ENCODE measurements around the gene FBXL13. TPM values are rescaled to one million over a fixed set of nuclear protein-coding genes. Genes with fewer than 3 reads are reported as not detected.
A peak's percentile ranks its signal among the peaks of the same experiment; 100 is the strongest.

FBXL13 gene
- total and polyA plus RNA-seq, 4 donors = 1.00 to 2.6 (median 1.4) TPM; not detected in 1

GRCh38 chr7:102991540-102992214 lies 82.9 kb downstream of the FBXL13 start:
- Histone ChIP-seq H3K9me3 (ENCODE audit: control insufficient read depth, low read length) (no peaks in the 10 kb centered on the region), H3K27ac (ENCODE audit: low read depth in 1 of 2, low read length in 2 of 2) (peak overlapping the region; percentile 79 to 91), H3K36me3 (ENCODE audit: control insufficient read depth in 1 of 2, insufficient read depth in 2 of 2, low read length in 1 of 2) (no peaks in the 10 kb centered on the region), H3K27me3 (ENCODE audit: control insufficient read depth in 1 of 2, insufficient read depth in 2 of 2, low read length in 1 of 2) (no peaks in the 10 kb centered on the region), H3K4me1 (ENCODE audit: control insufficient read depth in 1 of 2, insufficient read depth in 2 of 2, low read length in 2 of 2) (peaks cover 0 to 15% of the 10 kb centered on the region in 2 donors), H3K4me3 (ENCODE audit: low read length in 2 of 2) (no peak overlapping the region)
- DNase-seq (peak in 1 of 2 donors; percentile 73), ATAC-seq (ENCODE audit: low FRiP score) (peak; percentile 80)
- WGBS, 2 donors = 3 to 5% methylated on average over 2 of the region's 2 CpGs
- intact Hi-C loops (cut with DNase I) = loop anchor here (2.0 to 5.0 kb wide), 3 partner anchors 79 to 114 kb away; partner anchors contain the start of gene LRRC17 (in 1 of the 2)

- Histone ChIP-seq H3K27ac (ENCODE audit: low read depth in 1 of 2, low read length in 2 of 2) (peak overlapping the region; percentile 77 to 91), H3K36me3 (ENCODE audit: control insufficient read depth in 1 of 2, insufficient read depth in 2 of 2, low read length in 1 of 2) (no peaks in the 10 kb centered on the region), H3K9me3 (ENCODE audit: control insufficient read depth, low read length) (no peaks in the 10 kb centered on the region), H3K4me1 (ENCODE audit: control insufficient read depth in 1 of 2, insufficient read depth in 2 of 2, low read length in 2 of 2) (peaks cover 0 to 15% of the 10 kb centered on the region in 2 donors), H3K4me3 (ENCODE audit: low read length in 2 of 2) (no peak overlapping the region), H3K27me3 (ENCODE audit: control insufficient read depth in 1 of 2, insufficient read depth in 2 of 2, low read length in 1 of 2) (no peaks in the 10 kb centered on the region)
- intact Hi-C loops (cut with DNase I) = loop anchor here (5.0 kb wide), 2 partner anchors 99 to 114 kb away; no protein-coding TSS in a partner anchor
- DNase-seq = no peak
- no peak for ATAC-seq (ENCODE audit: low FRiP score)
Observed at GRCh38 chr7:102991077-102991539, 83.5 kb downstream of the FBXL13 start.

GRCh38 chr7:102990642-102991041 lies 84.0 kb downstream of the FBXL13 start:
- 87 to 89% methylated on average over 2 of the region's 2 CpGs for WGBS, 2 donors
- Histone ChIP-seq H3K36me3 (ENCODE audit: control insufficient read depth in 1 of 2, insufficient read depth in 2 of 2, low read length in 1 of 2) (no peaks in the 10 kb centered on the region), H3K4me3 (ENCODE audit: low read length in 2 of 2) (no peak overlapping the region), H3K4me1 (ENCODE audit: control insufficient read depth in 1 of 2, insufficient read depth in 2 of 2, low read length in 2 of 2) (peaks cover 0 to 15% of the 10 kb centered on the region in 2 donors), H3K27ac (ENCODE audit: low read depth in 1 of 2, low read length in 2 of 2) (peak overlapping the region; percentile 41 to 91), H3K27me3 (ENCODE audit: control insufficient read depth in 1 of 2, insufficient read depth in 2 of 2, low read length in 1 of 2) (no peaks in the 10 kb centered on the region), H3K9me3 (ENCODE audit: control insufficient read depth, low read length) (no peaks in the 10 kb centered on the region)
- ATAC-seq (ENCODE audit: low FRiP score) (no peak), DNase-seq (no peak)
- intact Hi-C loops (cut with DNase I) = loop anchor here (5.0 kb wide), 2 partner anchors 98 to 113 kb away; no protein-coding TSS in a partner anchor

GRCh38 chr7:102988631-102989560 lies 85.7 kb downstream of the FBXL13 start:
- H3K4me1 ChIP-seq (ENCODE audit: control insufficient read depth in 1 of 2, insufficient read depth in 2 of 2, low read length in 2 of 2) = peaks cover 0 to 21% of the 10 kb centered on the region in 2 donors

GRCh38 chr7:102988088-102988487 lies 86.5 kb downstream of the FBXL13 start:
- no peaks in the 10 kb centered on the region for H3K9me3 ChIP-seq (ENCODE audit: control insufficient read depth, low read length)
- DNase-seq (no peak), ATAC-seq (ENCODE audit: low FRiP score) (no peak)
- H3K4me1 ChIP-seq (ENCODE audit: control insufficient read depth in 1 of 2, insufficient read depth in 2 of 2, low read length in 2 of 2) = peaks cover 0 to 21% of the 10 kb centered on the region in 2 donors
- no peak overlapping the region for H3K4me3 ChIP-seq (ENCODE audit: low read length in 2 of 2)
- no peaks in the 10 kb centered on the region for H3K36me3 ChIP-seq (ENCODE audit: control insufficient read depth in 1 of 2, insufficient read depth in 2 of 2, low read length in 1 of 2)
- intact Hi-C loops (cut with DNase I) = no loop called here
- no peaks in the 10 kb centered on the region for H3K27me3 ChIP-seq (ENCODE audit: control insufficient read depth in 1 of 2, insufficient read depth in 2 of 2, low read length in 1 of 2)
- H3K27ac ChIP-seq (ENCODE audit: low read depth in 1 of 2, low read length in 2 of 2) = no peak overlapping the region
- WGBS, 2 donors = 88 to 95% methylated on average over 2 of the region's 2 CpGs

More at GRCh38 chr7:102988631-102989560, 85.7 kb downstream of the FBXL13 start:
- Histone ChIP-seq H3K4me3 (ENCODE audit: low read length in 2 of 2) (no peak overlapping the region), H3K27me3 (ENCODE audit: control insufficient read depth in 1 of 2, insufficient read depth in 2 of 2, low read length in 1 of 2) (no peaks in the 10 kb centered on the region), H3K36me3 (ENCODE audit: control insufficient read depth in 1 of 2, insufficient read depth in 2 of 2, low read length in 1 of 2) (no peaks in the 10 kb centered on the region), H3K27ac (ENCODE audit: low read depth in 1 of 2, low read length in 2 of 2) (peak overlapping the region in 1 of 2 donors; percentile 76), H3K9me3 (ENCODE audit: control insufficient read depth, low read length) (no peaks in the 10 kb centered on the region)
- WGBS, 2 donors = 50 to 52% methylated on average over 6 of the region's 6 CpGs
- ATAC-seq (ENCODE audit: low FRiP score) = no peak
- intact Hi-C loops (cut with DNase I) = no loop called here
- no peak for DNase-seq

GRCh38 chr7:102985176-102985783 lies 89.3 kb downstream of the FBXL13 start:
- H3K27me3 ChIP-seq (ENCODE audit: control insufficient read depth in 1 of 2, insufficient read depth in 2 of 2, low read length in 1 of 2) = no peaks in the 10 kb centered on the region
- peaks cover 0 to 6% of the 10 kb centered on the region in 2 donors for H3K4me1 ChIP-seq (ENCODE audit: control insufficient read depth in 1 of 2, insufficient read depth in 2 of 2, low read length in 2 of 2)
- intact Hi-C loops (cut with DNase I) = no loop called here
- DNase-seq (no peak), ATAC-seq (ENCODE audit: low FRiP score) (no peak)
- H3K4me3 ChIP-seq (ENCODE audit: low read length in 2 of 2) = no peak overlapping the region
- peak overlapping the region; percentile 5 to 8 for H3K27ac ChIP-seq (ENCODE audit: low read depth in 1 of 2, low read length in 2 of 2)
- H3K9me3 ChIP-seq (ENCODE audit: control insufficient read depth, low read length) = no peaks in the 10 kb centered on the region
- no peaks in the 10 kb centered on the region for H3K36me3 ChIP-seq (ENCODE audit: control insufficient read depth in 1 of 2, insufficient read depth in 2 of 2, low read length in 1 of 2)

GRCh38 chr7:102983602-102984001 lies 91.0 kb downstream of the FBXL13 start:
- intact Hi-C loops (cut with DNase I) = no loop called here
- Histone ChIP-seq H3K27ac (ENCODE audit: low read depth in 1 of 2, low read length in 2 of 2) (peak overlapping the region in 1 of 2 donors; percentile 11), H3K36me3 (ENCODE audit: control insufficient read depth in 1 of 2, insufficient read depth in 2 of 2, low read length in 1 of 2) (no peaks in the 10 kb centered on the region), H3K27me3 (ENCODE audit: control insufficient read depth in 1 of 2, insufficient read depth in 2 of 2, low read length in 1 of 2) (no peaks in the 10 kb centered on the region), H3K4me1 (ENCODE audit: control insufficient read depth in 1 of 2, insufficient read depth in 2 of 2, low read length in 2 of 2) (peaks cover 0 to 6% of the 10 kb centered on the region in 2 donors), H3K9me3 (ENCODE audit: control insufficient read depth, low read length) (no peaks in the 10 kb centered on the region), H3K4me3 (ENCODE audit: low read length in 2 of 2) (no peak overlapping the region)
- ATAC-seq (ENCODE audit: low FRiP score) = no peak
- 56 to 63% methylated on average over 7 of the region's 7 CpGs for WGBS, 2 donors
- no peak for DNase-seq

GRCh38 chr7:102982235-102982634 lies 92.4 kb downstream of the FBXL13 start:
- Histone ChIP-seq H3K27ac (ENCODE audit: low read depth in 1 of 2, low read length in 2 of 2) (no peak overlapping the region), H3K36me3 (ENCODE audit: control insufficient read depth in 1 of 2, insufficient read depth in 2 of 2, low read length in 1 of 2) (no peaks in the 10 kb centered on the region), H3K4me3 (ENCODE audit: low read length in 2 of 2) (no peak overlapping the region), H3K4me1 (ENCODE audit: control insufficient read depth in 1 of 2, insufficient read depth in 2 of 2, low read length in 2 of 2) (peaks cover 0 to 6% of the 10 kb centered on the region in 2 donors), H3K9me3 (ENCODE audit: control insufficient read depth, low read length) (no peaks in the 10 kb centered on the region), H3K27me3 (ENCODE audit: control insufficient read depth in 1 of 2, insufficient read depth in 2 of 2, low read length in 1 of 2) (no peaks in the 10 kb centered on the region)
- whole genome bisulfite sequencing, 2 donors = 85 to 95% methylated on average over 1 of the region's 1 CpG
- ATAC-seq (ENCODE audit: low FRiP score) = no peak
- intact Hi-C loops (cut with DNase I) = no loop called here
- no peak for DNase-seq

All from aorta (tissue), 5 donors.